HepG2 (cell line): ENCODE data around the gene EFEMP2. TPM values are rescaled to one million over a fixed set of nuclear protein-coding genes. Genes with fewer than 3 reads are reported as not detected.

ENCODE experiments used
- ATAC-seq: fragments of 200-7000 bp; cut with Tn5 transposase; 3 replicates; pipeline ENCODE4 v1.9.1; 2020; ENCODE audit warnings: mild to moderate bottlenecking, moderate library complexity
- BruUV-seq: library from RNA; stranded (reverse); fragments of 400-500 nt; replicated peaks from 2 replicates; lab custom pipeline; 2021; lab: Mats Ljungman, UMichigan
- CTCF ChIA-PET: fragments of 300-600 bp; formaldehyde crosslinking; extraction: SDS; loops from one replicate; lab custom pipeline; 2021; ENCODE audit warnings: low total read pairs, inconsistent platforms, low intra/inter-chr PET ratio; lab: Yijun Ruan, JAX
- POLR2A ChIA-PET: fragments of 350-600 bp; sonication (Branson Sonifier 250); formaldehyde crosslinking; loops from one replicate; lab custom pipeline; 2020; ENCODE audit warnings: antibody characterized with exemption, inconsistent platforms; lab: Yijun Ruan, JAX
- DNase-seq: peaks from one replicate; pipeline ENCODE4 v3.0.0-alpha.2; 2015; ENCODE audit warnings: low spot score
- FAIRE-seq: peaks from 3 replicates; lab custom pipeline; 2011; peaks lifted over from hg19 to GRCh38; lab: Jason Lieb, UNC
- H2AFZ ChIP-seq: one replicate; pipeline ENCODE4 v1.6.1; 2011; ENCODE audit warnings: low read length, inconsistent platforms
- H3K27ac ChIP-seq: fragments of 300-600 bp; 3 replicates; pipeline ENCODE4 v1.8.0; 2011; ENCODE audit warnings: mixed run types, mild to moderate bottlenecking, mixed read lengths, low read length, inconsistent platforms; ENCODE audit not compliant: insufficient read depth; ENCODE audit errors: extremely low read length
- H3K27me3 ChIP-seq, 2 experiments: fragments of 200-600 bp in 1 of 2; 2 replicates in 1 of 2; 3 replicates in 1 of 2; pipeline versions ENCODE4 v1.6.0 to v1.8.0; 2011; ENCODE audit warnings: low read length in 2 of 2, mild to moderate bottlenecking in 2 of 2, moderate library complexity in 2 of 2, inconsistent platforms in 1 of 2; ENCODE audit not compliant: insufficient read depth in 2 of 2, control insufficient read depth in 1 of 2
- H3K36me3 ChIP-seq, 2 experiments: fragments of 200-600 bp in 1 of 2; replicated peaks in 1 of 2; 2 replicates in 1 of 2; 3 replicates in 1 of 2; pipeline versions ENCODE4 v1.5.1 to v1.8.0; 2011; ENCODE audit warnings: low read length in 2 of 2, inconsistent platforms in 1 of 2; ENCODE audit not compliant: insufficient read depth in 2 of 2, control insufficient read depth in 1 of 2
- H3K4me1 ChIP-seq: 2 replicates; pipeline ENCODE4 v1.5.1; 2012; ENCODE audit warnings: low read length, inconsistent platforms; ENCODE audit not compliant: insufficient read depth
- H3K4me2 ChIP-seq: 2 replicates; pipeline ENCODE4 v1.6.0; 2011; ENCODE audit warnings: low read depth, low read length, inconsistent platforms
- H3K4me3 ChIP-seq, 3 experiments: fragments of 200-600 bp in 1 of 3; sonication (generic), shearing (Covaris generic) in 1 of 3; replicated peaks in 1 of 3; 2 replicates each; pipeline ENCODE4 v1.5.1; 2011 to 2016; ENCODE audit warnings: low read length in 3 of 3, inconsistent platforms in 2 of 3, low read depth in 2 of 3, mild to moderate bottlenecking in 2 of 3, control low read depth in 1 of 3, mixed read lengths in 1 of 3; ENCODE audit not compliant: insufficient read depth in 1 of 3
- H3K79me2 ChIP-seq: one replicate; pipeline ENCODE4 v1.6.1; 2011; ENCODE audit warnings: low read length, inconsistent platforms; ENCODE audit not compliant: insufficient read depth
- H3K9ac ChIP-seq: 2 replicates; pipeline ENCODE4 v1.6.0; 2011; ENCODE audit warnings: mild to moderate bottlenecking, low read depth, low read length, inconsistent platforms; ENCODE audit not compliant: insufficient read depth
- H3K9me3 ChIP-seq: 2 replicates; pipeline ENCODE4 v1.5.1; 2012; ENCODE audit warnings: mild to moderate bottlenecking, low read length
- H4K20me1 ChIP-seq: 2 replicates; pipeline ENCODE4 v1.6.0; 2011; ENCODE audit warnings: inconsistent platforms, mild to moderate bottlenecking, low read length, moderate library complexity; ENCODE audit not compliant: insufficient read depth
- ATF7 ChIP-seq, 2 experiments: fragments of 450-650 bp in 1 of 2; sonication (generic) in 1 of 2; formaldehyde crosslinking in 1 of 2; IDR thresholded peaks; 2 replicates each; pipeline versions ENCODE4 v1.4.0 to v1.6.1; 2016 to 2020; ENCODE audit warnings: antibody characterized with exemption in 1 of 2, mild to moderate bottlenecking in 1 of 2, missing genetic modification reagents in 1 of 2
- CREM ChIP-seq, 2 experiments: sonication (generic) in 1 of 2; formaldehyde crosslinking in 1 of 2; IDR thresholded peaks; 2 replicates each; pipeline versions ENCODE4 v1.4.0 to v1.6.1; 2016 to 2020; ENCODE audit warnings: antibody characterized with exemption in 1 of 2, mild to moderate bottlenecking in 1 of 2, missing genetic modification reagents in 1 of 2
- GRHL1 ChIP-seq: sonication (generic); formaldehyde crosslinking; conservative IDR thresholded peaks from 2 replicates; pipeline ENCODE4 v1.8.0; 2022; ENCODE audit warnings: missing genetic modification reagents
- KDM2A ChIP-seq: sonication (generic); formaldehyde crosslinking; IDR thresholded peaks from 2 replicates; pipeline ENCODE4 v1.4.0; 2020; ENCODE audit warnings: low read depth, missing genetic modification reagents, borderline replicate concordance
- MLX ChIP-seq: IDR thresholded peaks from 2 replicates; pipeline ENCODE4 v1.6.1; 2016
- NFE2L2 ChIP-seq: fragments of 150-350 bp; IDR thresholded peaks from 2 replicates; pipeline ENCODE4 v1.6.1; 2014; ENCODE audit warnings: low read length
- SIX1 ChIP-seq: sonication (generic); formaldehyde crosslinking; IDR thresholded peaks from 2 replicates; pipeline ENCODE4 v1.4.0; 2020; ENCODE audit warnings: missing genetic modification reagents, borderline replicate concordance
- TCF7 ChIP-seq: sonication (generic); IDR thresholded peaks from 2 replicates; pipeline ENCODE4 v1.6.1; 2016; ENCODE audit warnings: antibody characterized with exemption, low read depth
- ZBTB14 ChIP-seq: sonication (generic); formaldehyde crosslinking; IDR thresholded peaks from 2 replicates; pipeline ENCODE4 v1.4.0; 2020; ENCODE audit warnings: missing genetic modification reagents
- ZFX ChIP-seq: sonication (generic); formaldehyde crosslinking; IDR thresholded peaks from 2 replicates; pipeline ENCODE4 v1.4.0; 2020; ENCODE audit warnings: mild to moderate bottlenecking, low read depth, missing genetic modification reagents, moderate library complexity
- ZNF850 ChIP-seq: sonication (generic); formaldehyde crosslinking; conservative IDR thresholded peaks from 2 replicates; pipeline ENCODE4 v1.9.0; 2021; ENCODE audit warnings: mild to moderate bottlenecking, missing genetic modification reagents
- ZZZ3 ChIP-seq: sonication (generic); formaldehyde crosslinking; IDR thresholded peaks from 2 replicates; pipeline ENCODE4 v1.4.0; 2020; ENCODE audit warnings: missing genetic modification reagents, mild to moderate bottlenecking, borderline replicate concordance
- WGBS: methylation state at CpG from one replicate; pipeline ENCODE4 v1.1.6; 2017; ENCODE audit warnings: low lambda C conversion rate; 5-methylcytosine and 5-hydroxymethylcytosine counted together
- in situ Hi-C: cut with HindIII; loops from 2 replicates; pipeline ENCODE4 v1.10.0; 2017; ENCODE audit warnings: low pct_unique_long_range_greater_than_20kb; ENCODE audit not compliant: extremely low pct_ligation_motif_present
- intact Hi-C: fragments of 100-400 bp; cut with micrococcal nuclease; formaldehyde crosslinking; loops from one replicate; pipeline ENCODE4 v1.10.0; 2022; ENCODE audit not compliant: unreplicated experiment
- polyA plus RNA-seq, 8 experiments: library from polyadenylated mRNA; depleted of rRNA in 3 of 8; stranded (reverse) in 7 of 8; unstranded in 1 of 8; fragments of >200 nt; fragmentation: Illumina TruSeq in 4 of 8; extraction: Trizol in 4 of 8; gene quantifications; 2 replicates each; pipeline versions ENCODE4 v1.2.1 to v1.2.3, GENCODE V29; 2011 to 2016; ENCODE audit warnings: low read depth in 4 of 8, missing spikeins in 1 of 8, mixed read lengths in 1 of 8; ENCODE audit not compliant: insufficient read depth in 1 of 8
- total RNA-seq, 5 experiments: library from RNA; depleted of rRNA; stranded (reverse); fragments of >200 nt; fragmentation: Illumina TruSeq; extraction: Trizol; gene quantifications; 2 replicates each; pipeline ENCODE4 v1.2.3, GENCODE V29; 2016; ENCODE audit warnings: low read depth in 1 of 5

Gene EFEMP2
- total and polyA plus RNA-seq, 2 of the 13 experiments (the other 11 are each of a cell fraction or from before 2014, with no cell fraction given), result 7.4 to 29.7 TPM

GRCh38 chr11:65906602-65907001 lies 34.0 kb upstream of the EFEMP2 start:
- FAIRE-seq (no peak), DNase-seq (no peak), ATAC-seq (no peak)
- H3K9me3 ChIP-seq, result no peaks in the 10 kb centered on the region
- H4K20me1 ChIP-seq, result no peaks in the 10 kb centered on the region
- no peak for TF ChIP-seq ZFX (CRISPR knock-in tag)
- TF ChIP-seq TCF7, result no peak
- no peak for TF ChIP-seq ATF7 (IDR thresholded peaks at IDR 0.05)
- no peak for TF ChIP-seq ATF7 (CRISPR knock-in tag; IDR thresholded peaks at IDR 0.05)
- no peak for TF ChIP-seq ZBTB14
- no peak for TF ChIP-seq KDM2A (CRISPR knock-in tag)
- no peak for TF ChIP-seq CREM (IDR thresholded peaks at IDR 0.05)
- TF ChIP-seq CREM (CRISPR knock-in tag; IDR thresholded peaks at IDR 0.05), result no peak
- no peak for TF ChIP-seq NFE2L2
- no peak for TF ChIP-seq ZZZ3 (CRISPR knock-in tag)
- TF ChIP-seq GRHL1 (CRISPR knock-in tag), result no peak
- TF ChIP-seq SIX1 (CRISPR knock-in tag), result no peak
- TF ChIP-seq MLX (CRISPR knock-in tag), result no peak
- no peak for TF ChIP-seq ZNF850
- no TSS peak for BruUV-seq
- no peak overlapping the region for H3K9ac ChIP-seq
- WGBS, result 57% methylated on average over 5 of the region's 5 CpGs
- no peaks in the 10 kb centered on the region for H3K79me2 ChIP-seq
- no peaks in the 10 kb centered on the region for H3K36me3 ChIP-seq
- H3K27ac ChIP-seq, result no peak overlapping the region
- intact Hi-C loops, result no loop called here
- peaks cover 48% of the 10 kb centered on the region for H3K4me1 ChIP-seq
- CTCF ChIA-PET, result no interaction called here
- POLR2A ChIA-PET, result no interaction called here
- H3K27me3 ChIP-seq, result 0 out of 5 replicates have a peak, but pooled peaks cover 0 to 1% of the 10 kb centered on the region in 2 experiments
- no peak overlapping the region for H3K4me2 ChIP-seq
- in situ Hi-C loops, result no loop called here
- no peak overlapping the region for H3K4me3 ChIP-seq
- H2AFZ ChIP-seq, result no peak overlapping the region
